ENCODE data around the gene ERN1. TPM values are rescaled to one million over a fixed set of nuclear protein-coding genes. Genes with fewer than 3 reads are reported as not detected.

The ERN1 gene
- total RNA-seq, 1 experiment from 2014 or later = 27.5 TPM

DNA sequence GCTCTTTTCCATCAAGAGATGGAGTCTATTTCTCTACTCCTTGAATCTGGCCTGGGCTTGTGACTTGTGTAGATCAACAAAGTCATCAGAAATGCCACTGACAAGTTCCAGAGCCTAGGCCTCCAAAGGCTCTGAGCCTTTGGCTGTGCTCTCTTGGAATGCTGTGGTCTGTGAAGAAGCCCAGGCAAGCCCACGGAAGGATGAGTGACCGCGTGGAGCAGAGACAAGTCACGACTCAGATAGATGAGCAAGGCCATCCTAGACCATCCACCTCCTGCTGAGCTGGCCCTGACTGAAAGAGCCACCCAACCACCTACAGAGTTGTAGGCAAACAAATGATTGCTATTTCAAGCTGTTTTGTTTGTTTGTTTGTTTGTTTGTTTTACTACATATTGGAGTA lies 97.9 kb downstream of the ERN1 start:
- DNase-seq = no peak
- Histone ChIP-seq H3K4me1 (no peaks in the 10 kb centered on the region), H3K27me3 (replicated peaks; ENCODE audit: control insufficient read depth, insufficient read depth, low read length) (no peaks in the 10 kb centered on the region), H3K4me3 (ENCODE audit: low read depth, low read length) (no peak overlapping the region), H3K9me3 (no peaks in the 10 kb centered on the region), H3K36me3 (ENCODE audit: control insufficient read depth, insufficient read depth, low read length) (no peaks in the 10 kb centered on the region)
- TF ChIP-seq, protein P1, sequence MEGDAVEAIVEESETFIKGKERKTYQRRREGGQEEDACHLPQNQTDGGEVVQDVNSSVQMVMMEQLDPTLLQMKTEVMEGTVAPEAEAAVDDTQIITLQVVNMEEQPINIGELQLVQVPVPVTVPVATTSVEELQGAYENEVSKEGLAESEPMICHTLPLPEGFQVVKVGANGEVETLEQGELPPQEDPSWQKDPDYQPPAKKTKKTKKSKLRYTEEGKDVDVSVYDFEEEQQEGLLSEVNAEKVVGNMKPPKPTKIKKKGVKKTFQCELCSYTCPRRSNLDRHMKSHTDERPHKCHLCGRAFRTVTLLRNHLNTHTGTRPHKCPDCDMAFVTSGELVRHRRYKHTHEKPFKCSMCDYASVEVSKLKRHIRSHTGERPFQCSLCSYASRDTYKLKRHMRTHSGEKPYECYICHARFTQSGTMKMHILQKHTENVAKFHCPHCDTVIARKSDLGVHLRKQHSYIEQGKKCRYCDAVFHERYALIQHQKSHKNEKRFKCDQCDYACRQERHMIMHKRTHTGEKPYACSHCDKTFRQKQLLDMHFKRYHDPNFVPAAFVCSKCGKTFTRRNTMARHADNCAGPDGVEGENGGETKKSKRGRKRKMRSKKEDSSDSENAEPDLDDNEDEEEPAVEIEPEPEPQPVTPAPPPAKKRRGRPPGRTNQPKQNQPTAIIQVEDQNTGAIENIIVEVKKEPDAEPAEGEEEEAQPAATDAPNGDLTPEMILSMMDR (IDR thresholded peaks at IDR 0.05; ENCODE audit: insufficient read depth in 1 of 2, low read depth in 1 of 2, low read length in 1 of 2, severe bottlenecking in 1 of 2, unreplicated experiment in 1 of 2) = no peak
- Mint-ChIP-seq H3K9me3 (ENCODE audit: unreplicated experiment) (no peaks in the 10 kb centered on the region), H3K4me3 (ENCODE audit: unreplicated experiment) (no peak overlapping the region), H3K36me3 (ENCODE audit: insufficient read depth, unreplicated experiment) (no peaks in the 10 kb centered on the region), H3K4me1 (ENCODE audit: low read depth, unreplicated experiment) (no peaks in the 10 kb centered on the region), H3K27me3 (ENCODE audit: insufficient read depth, unreplicated experiment) (no peaks in the 10 kb centered on the region), H3K27ac (ENCODE audit: unreplicated experiment) (no peak overlapping the region)
- BruUV-seq (replicated peaks) = no TSS peak
- CTCF ChIA-PET = interaction anchor here (9.1 kb wide), 1 partner anchor 102 kb away, joined by 277 read pairs; no protein-coding TSS in a partner anchor
- POLR2A ChIA-PET = no interaction called here
- intact Hi-C loops (cut with micrococcal nuclease; ENCODE audit: unreplicated experiment) = no loop called here

DNA sequence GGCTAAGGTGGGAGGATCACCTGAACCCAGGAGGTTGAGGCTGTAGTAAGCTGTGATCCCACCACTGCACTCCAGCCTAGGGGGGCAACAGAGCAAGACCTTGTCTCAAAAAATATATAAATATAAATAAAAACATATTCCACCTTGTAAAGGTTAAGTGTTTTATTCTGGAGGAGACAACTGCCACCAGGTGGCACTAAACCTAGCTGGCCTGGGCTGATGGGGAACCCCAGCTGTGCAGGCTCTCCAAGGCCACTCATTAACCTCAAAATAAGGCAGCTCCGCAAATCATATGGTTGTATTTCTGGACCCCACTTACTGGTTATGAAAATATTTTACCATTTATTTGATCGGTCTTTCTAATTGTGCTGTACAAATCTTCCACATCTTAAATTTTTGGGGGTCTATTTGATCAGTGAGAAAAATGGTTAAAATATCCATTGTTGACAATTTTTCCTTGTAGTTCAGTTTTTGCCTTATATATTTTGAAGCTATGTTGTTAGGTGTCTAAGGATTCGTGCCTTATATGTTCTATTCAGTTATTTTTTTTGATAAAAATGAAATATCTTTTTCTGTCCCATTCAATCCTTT lies 101.0 kb downstream of the ERN1 start:
- Histone ChIP-seq H3K36me3 (ENCODE audit: control insufficient read depth, insufficient read depth, low read length) (no peaks in the 10 kb centered on the region), H3K9me3 (no peaks in the 10 kb centered on the region), H3K4me3 (ENCODE audit: low read depth, low read length) (no peak overlapping the region), H3K27me3 (replicated peaks; ENCODE audit: control insufficient read depth, insufficient read depth, low read length) (no peaks in the 10 kb centered on the region), H3K4me1 (no peaks in the 10 kb centered on the region)
- Mint-ChIP-seq H3K4me1 (ENCODE audit: low read depth, unreplicated experiment) (peaks cover 15% of the 10 kb centered on the region), H3K27me3 (ENCODE audit: insufficient read depth, unreplicated experiment) (no peaks in the 10 kb centered on the region), H3K4me3 (ENCODE audit: unreplicated experiment) (no peak overlapping the region), H3K36me3 (ENCODE audit: insufficient read depth, unreplicated experiment) (peaks cover 11% of the 10 kb centered on the region), H3K9me3 (ENCODE audit: unreplicated experiment) (no peaks in the 10 kb centered on the region), H3K27ac (ENCODE audit: unreplicated experiment) (no peak overlapping the region)
- intact Hi-C loops (cut with micrococcal nuclease; ENCODE audit: unreplicated experiment) = loop anchor here (1.0 kb wide), 2 partner anchors 104 to 253 kb away; no protein-coding TSS in a partner anchor
- no TSS peak for BruUV-seq (replicated peaks)
- peak; percentile 59 to 77 for DNase-seq
- CTCF ChIA-PET = interaction anchor here (0.6 to 9.1 kb wide), 19 partner anchors 9 to 253 kb away, joined by 3 to 277 read pairs (median 4); partner anchors contain the start of gene ICAM2
- TF ChIP-seq, protein P1 (IDR thresholded peaks at IDR 0.05; ENCODE audit: insufficient read depth in 1 of 2, low read depth in 1 of 2, low read length in 1 of 2, severe bottlenecking in 1 of 2, unreplicated experiment in 1 of 2) = peak; percentile 87 to 88
- POLR2A ChIA-PET = interaction anchor here (0.7 to 1.1 kb wide), 3 partner anchors 100 to 105 kb away, joined by 3 to 8 read pairs (median 4); no protein-coding TSS in a partner anchor

DNA sequence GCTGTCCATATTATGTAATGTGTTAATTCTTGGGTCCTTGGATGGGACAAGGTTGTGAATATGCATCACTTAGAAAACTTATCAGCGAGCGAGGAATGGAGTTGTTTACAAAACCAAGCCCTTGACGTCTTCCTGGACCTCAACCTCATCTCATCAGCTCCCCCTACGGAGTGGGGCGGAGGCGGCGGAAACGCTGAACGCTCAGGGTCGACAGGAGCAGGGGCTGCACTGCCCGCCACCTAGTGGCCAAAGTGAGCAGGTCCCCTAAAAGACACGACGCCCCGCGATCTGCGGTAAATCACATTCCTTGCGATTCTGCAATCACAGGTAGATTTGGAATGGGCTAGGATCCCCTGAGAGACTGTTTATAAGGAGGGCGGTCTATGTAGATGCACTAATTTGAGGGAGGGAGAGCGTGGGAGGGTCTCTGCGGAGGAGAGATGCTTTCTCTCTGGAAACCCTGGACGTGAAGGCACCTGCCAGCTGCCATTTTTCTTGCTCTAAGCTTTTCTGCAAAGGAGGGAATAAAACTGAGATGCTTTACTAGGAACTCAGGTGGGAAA lies 104.1 kb downstream of the ERN1 start:
- intact Hi-C loops (cut with micrococcal nuclease; ENCODE audit: unreplicated experiment) = loop anchor here (1.0 kb wide), 1 partner anchor 107 kb away; no protein-coding TSS in a partner anchor
- Mint-ChIP-seq H3K36me3 (ENCODE audit: insufficient read depth, unreplicated experiment) (peaks cover 11% of the 10 kb centered on the region), H3K4me3 (ENCODE audit: unreplicated experiment) (peak overlapping the region; percentile 71), H3K9me3 (ENCODE audit: unreplicated experiment) (no peaks in the 10 kb centered on the region), H3K4me1 (ENCODE audit: low read depth, unreplicated experiment) (peaks cover 16% of the 10 kb centered on the region), H3K27me3 (ENCODE audit: insufficient read depth, unreplicated experiment) (no peaks in the 10 kb centered on the region), H3K27ac (ENCODE audit: unreplicated experiment) (no peak overlapping the region)
- H3K4me1 ChIP-seq = no peaks in the 10 kb centered on the region
- H3K36me3 ChIP-seq (ENCODE audit: control insufficient read depth, insufficient read depth, low read length) = no peaks in the 10 kb centered on the region
- DNase-seq = peak; percentile 86 to 87
- H3K9me3 ChIP-seq = no peaks in the 10 kb centered on the region
- BruUV-seq (replicated peaks) = no TSS peak
- no peaks in the 10 kb centered on the region for H3K27me3 ChIP-seq (replicated peaks; ENCODE audit: control insufficient read depth, insufficient read depth, low read length)
- TF ChIP-seq, protein P1 (IDR thresholded peaks at IDR 0.05; ENCODE audit: insufficient read depth in 1 of 2, low read depth in 1 of 2, low read length in 1 of 2, severe bottlenecking in 1 of 2, unreplicated experiment in 1 of 2) = peak; percentile 96 to 97
- POLR2A ChIA-PET = no interaction called here
- peak overlapping the region; percentile 13; the same call in 1 of the 2 replicates for H3K4me3 ChIP-seq (ENCODE audit: low read depth, low read length)
- CTCF ChIA-PET = interaction anchor here (0.7 to 9.1 kb wide), 13 partner anchors 38 to 276 kb away, joined by 3 to 277 read pairs (median 4); partner anchors contain the start of genes ERN1 and GH1

Measured in Caco-2 (cell line).